Tibial nerve (tissue), 4 donors: Measurements from ENCODE around the gene UBL4B. TPM values are rescaled to one million over a fixed set of nuclear protein-coding genes. Genes with fewer than 3 reads are reported as not detected.

ENCODE experiments used
- DNase-seq, 2 donors: peaks; one replicate each; pipeline ENCODE4 v3.0.0-alpha.2; 2019; ENCODE audit warnings: low spot score in 2 of 2
- H3K27ac ChIP-seq, 4 donors: fragments of 200-600 bp; sonication (generic) in 3 of 4; one replicate each; pipeline ENCODE4 v1.5.1; 2017 to 2019; ENCODE audit warnings: mild to moderate bottlenecking in 1 of 4
- H3K27me3 ChIP-seq, 2 donors: fragments of 200-600 bp; sonication (generic) in 1 of 2; one replicate each; pipeline versions ENCODE4 v1.5.1 to v1.6.0; 2017 to 2019
- H3K36me3 ChIP-seq, 3 donors: fragments of 200-600 bp; sonication (generic); one replicate each; pipeline ENCODE4 v1.5.1; 2018 to 2019
- H3K4me1 ChIP-seq, 4 donors: fragments of 200-600 bp; sonication (generic) in 3 of 4; one replicate each; pipeline ENCODE4 v1.5.1; 2017 to 2019
- H3K4me3 ChIP-seq, 4 donors: fragments of 200-600 bp; sonication (generic) in 3 of 4; one replicate each; pipeline ENCODE4 v1.5.1; 2017 to 2019; ENCODE audit warnings: mild to moderate bottlenecking in 1 of 4, moderate library complexity in 1 of 4
- H3K9me3 ChIP-seq, 4 donors: fragments of 200-600 bp; sonication (generic) in 3 of 4; one replicate each; pipeline ENCODE4 v1.5.1; 2017 to 2019
- EP300 ChIP-seq, 2 donors: sonication (generic); formaldehyde crosslinking; IDR thresholded peaks; one replicate each; pipeline ENCODE4 v1.6.1; 2017; ENCODE audit warnings: antibody characterized with exemption in 2 of 2, mild to moderate bottlenecking in 1 of 2
- POLR2A ChIP-seq, 2 donors: fragments of 450-650 bp; IDR thresholded peaks; one replicate each; pipeline ENCODE4 v1.6.1; 2017; ENCODE audit warnings: antibody characterized with exemption in 2 of 2, mild to moderate bottlenecking in 2 of 2, moderate library complexity in 2 of 2
- WGBS, 2 donors: methylation state at CpG; one replicate each; pipeline ENCODE4 v1.1.5; 2018; 5-methylcytosine and 5-hydroxymethylcytosine counted together
- total RNA-seq, 4 donors: library from RNA; depleted of rRNA; stranded (reverse); fragments of >200 nt; gene quantifications; one replicate each; pipeline ENCODE4 v1.1.0, GENCODE V29; 2016
- TF ChIP-seq, protein P1 (sequence below), 5 experiments: fragments of 200-600 bp in 3 of 5; fragments of 450-650 bp in 2 of 5; sonication (generic) in 3 of 5; IDR thresholded peaks; one replicate each; pipeline ENCODE4 v1.5.1; 2016 to 2019; ENCODE audit warnings: antibody characterized with exemption in 5 of 5, mild to moderate bottlenecking in 3 of 5, moderate library complexity in 2 of 5

UBL4B gene
- total RNA-seq, 4 donors from 2014 or later = 0.42 TPM; not detected in 3

GRCh38 chr1:110091381-110091780 is 20.9 kb upstream of the UBL4B start:
- Histone ChIP-seq H3K36me3 (no peaks in the 10 kb centered on the region), H3K9me3 (no peaks in the 10 kb centered on the region), H3K27me3 (peaks cover 0 to 6% of the 10 kb centered on the region in 2 donors), H3K4me3 (no peak overlapping the region), H3K4me1 (no peaks in the 10 kb centered on the region), H3K27ac (no peak overlapping the region)
- TF ChIP-seq EP300 (IDR thresholded peaks at IDR 0.05) (no peak), POLR2A (IDR thresholded peaks at IDR 0.05) (no peak)
- TF ChIP-seq, protein P1, sequence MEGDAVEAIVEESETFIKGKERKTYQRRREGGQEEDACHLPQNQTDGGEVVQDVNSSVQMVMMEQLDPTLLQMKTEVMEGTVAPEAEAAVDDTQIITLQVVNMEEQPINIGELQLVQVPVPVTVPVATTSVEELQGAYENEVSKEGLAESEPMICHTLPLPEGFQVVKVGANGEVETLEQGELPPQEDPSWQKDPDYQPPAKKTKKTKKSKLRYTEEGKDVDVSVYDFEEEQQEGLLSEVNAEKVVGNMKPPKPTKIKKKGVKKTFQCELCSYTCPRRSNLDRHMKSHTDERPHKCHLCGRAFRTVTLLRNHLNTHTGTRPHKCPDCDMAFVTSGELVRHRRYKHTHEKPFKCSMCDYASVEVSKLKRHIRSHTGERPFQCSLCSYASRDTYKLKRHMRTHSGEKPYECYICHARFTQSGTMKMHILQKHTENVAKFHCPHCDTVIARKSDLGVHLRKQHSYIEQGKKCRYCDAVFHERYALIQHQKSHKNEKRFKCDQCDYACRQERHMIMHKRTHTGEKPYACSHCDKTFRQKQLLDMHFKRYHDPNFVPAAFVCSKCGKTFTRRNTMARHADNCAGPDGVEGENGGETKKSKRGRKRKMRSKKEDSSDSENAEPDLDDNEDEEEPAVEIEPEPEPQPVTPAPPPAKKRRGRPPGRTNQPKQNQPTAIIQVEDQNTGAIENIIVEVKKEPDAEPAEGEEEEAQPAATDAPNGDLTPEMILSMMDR (IDR thresholded peaks at IDR 0.05) = no peak
- no peak for DNase-seq
- WGBS, 2 donors = 60 to 79% methylated on average over 2 of the region's 2 CpGs

DNA sequence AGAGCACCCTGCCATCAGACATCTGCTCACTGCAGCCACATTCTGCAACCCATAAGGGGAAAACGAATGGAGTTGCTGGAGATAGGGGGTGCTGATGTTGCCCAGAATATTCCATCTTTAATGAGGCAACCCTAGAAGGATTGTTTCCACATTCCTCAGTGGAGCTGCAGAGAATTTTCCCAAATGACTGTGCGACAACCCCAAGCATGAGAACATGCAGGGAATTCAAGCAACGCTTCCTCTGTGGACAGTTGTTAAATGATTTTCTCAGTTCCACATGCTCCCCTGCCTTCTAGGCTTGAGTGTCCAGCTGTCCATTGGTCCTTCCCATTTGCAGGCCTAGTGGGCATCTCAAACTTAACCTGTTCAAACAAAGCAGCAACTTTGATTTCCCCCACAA is 20.5 kb upstream of the UBL4B start:
- Histone ChIP-seq H3K27ac (no peak overlapping the region), H3K9me3 (no peaks in the 10 kb centered on the region), H3K4me1 (no peaks in the 10 kb centered on the region), H3K36me3 (no peaks in the 10 kb centered on the region), H3K4me3 (no peak overlapping the region), H3K27me3 (peaks cover 0 to 6% of the 10 kb centered on the region in 2 donors)
- DNase-seq = no peak
- TF ChIP-seq POLR2A (IDR thresholded peaks at IDR 0.05) (no peak), EP300 (IDR thresholded peaks at IDR 0.05) (no peak)
- TF ChIP-seq, protein P1 (IDR thresholded peaks at IDR 0.05) = no peak
- 65 to 71% methylated on average over 3 of the region's 3 CpGs for WGBS, 2 donors

GRCh38 chr1:110092991-110093390 is 19.3 kb upstream of the UBL4B start:
- TF ChIP-seq, protein P1 (IDR thresholded peaks at IDR 0.05) = no peak
- TF ChIP-seq POLR2A (IDR thresholded peaks at IDR 0.05) (no peak), EP300 (IDR thresholded peaks at IDR 0.05) (no peak)
- H3K27me3 ChIP-seq = peaks cover 0 to 6% of the 10 kb centered on the region in 2 donors
- H3K4me3 ChIP-seq = no peak overlapping the region
- no peak overlapping the region for H3K27ac ChIP-seq
- no peak for DNase-seq
- WGBS, 2 donors = 82 to 95% methylated on average over 2 of the region's 2 CpGs
- H3K4me1 ChIP-seq = no peaks in the 10 kb centered on the region
- no peaks in the 10 kb centered on the region for H3K9me3 ChIP-seq
- H3K36me3 ChIP-seq = no peaks in the 10 kb centered on the region

- Histone ChIP-seq H3K36me3 (no peaks in the 10 kb centered on the region), H3K4me1 (no peaks in the 10 kb centered on the region), H3K27me3 (peaks cover 0 to 6% of the 10 kb centered on the region in 2 donors), H3K9me3 (no peaks in the 10 kb centered on the region), H3K27ac (no peak overlapping the region), H3K4me3 (no peak overlapping the region)
- no peak for TF ChIP-seq POLR2A (IDR thresholded peaks at IDR 0.05)
- no peak for TF ChIP-seq EP300 (IDR thresholded peaks at IDR 0.05)
- TF ChIP-seq, protein P1 (IDR thresholded peaks at IDR 0.05) = no peak
- WGBS, 2 donors = 57 to 65% methylated on average over 7 of the region's 7 CpGs
- no peak for DNase-seq
Measured at GRCh38 chr1:110094931-110095654, 17.1 kb upstream of the UBL4B start.

DNA sequence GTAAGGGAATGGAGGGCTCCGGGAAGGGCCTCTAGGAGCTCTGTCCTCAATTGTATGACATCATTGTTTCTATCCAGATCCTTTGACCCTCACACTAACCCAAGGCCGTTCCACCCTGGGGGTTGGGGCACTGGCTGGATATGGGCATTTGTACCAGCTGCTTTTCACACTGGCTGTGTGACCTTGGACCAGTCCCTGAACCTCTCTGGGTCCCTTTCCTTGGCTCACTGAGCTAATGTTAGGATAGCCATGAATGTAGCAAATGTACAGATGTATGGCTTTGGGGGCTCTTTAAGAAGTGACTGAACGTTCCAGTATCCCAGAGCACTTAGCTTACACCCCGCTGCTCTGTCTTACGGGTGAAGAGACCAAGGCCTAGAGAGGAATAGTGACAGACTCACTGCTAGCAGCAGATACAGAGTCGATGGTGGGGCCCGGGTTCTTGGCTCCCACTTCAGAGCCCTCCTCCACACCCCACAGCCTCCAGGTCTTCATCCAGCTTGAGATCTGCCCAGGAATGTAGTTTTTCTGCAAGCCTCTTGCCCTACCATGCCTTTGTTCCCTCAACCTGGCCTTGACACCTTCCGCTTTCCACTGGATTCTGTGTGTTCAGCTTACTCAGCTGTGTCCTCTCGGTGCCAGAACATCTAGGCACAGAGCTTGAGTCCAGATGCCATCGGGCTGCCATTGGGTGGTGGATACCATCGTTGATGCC is 14.6 kb upstream of the UBL4B start:
- TF ChIP-seq EP300 (IDR thresholded peaks at IDR 0.05) (no peak), POLR2A (IDR thresholded peaks at IDR 0.05) (no peak)
- TF ChIP-seq, protein P1 (IDR thresholded peaks at IDR 0.05) = no peak
- Histone ChIP-seq H3K4me3 (no peak overlapping the region), H3K4me1 (no peaks in the 10 kb centered on the region), H3K27ac (no peak overlapping the region), H3K36me3 (no peaks in the 10 kb centered on the region), H3K9me3 (no peaks in the 10 kb centered on the region), H3K27me3 (peaks cover 0 to 6% of the 10 kb centered on the region in 2 donors)
- DNase-seq = no peak
- WGBS, 2 donors = 74 to 75% methylated on average over 11 of the region's 11 CpGs
